Globus pallidus (tissue), 1 donor: Measurements from ENCODE around the gene IL15.

Experiments used
- DNase-seq: peaks from one replicate; pipeline ENCODE4 v3.0.0-alpha.2; 2015; ENCODE audit warnings: low spot score

The IL15 gene

GRCh38 chr4:141782205-141782604, 145.8 kb downstream of the IL15 start:
- no peak for DNase-seq
